Measurements from ENCODE around the gene HSPD1. TPM values are rescaled to one million over a fixed set of nuclear protein-coding genes. Genes with fewer than 3 reads are reported as not detected.

Gene HSPD1
- total and polyA plus RNA-seq, 10 of the 15 experiments (the other 5 are each of a cell fraction or from before 2014, with no cell fraction given) = 345 to 1,169 (median 695) TPM

DNA sequence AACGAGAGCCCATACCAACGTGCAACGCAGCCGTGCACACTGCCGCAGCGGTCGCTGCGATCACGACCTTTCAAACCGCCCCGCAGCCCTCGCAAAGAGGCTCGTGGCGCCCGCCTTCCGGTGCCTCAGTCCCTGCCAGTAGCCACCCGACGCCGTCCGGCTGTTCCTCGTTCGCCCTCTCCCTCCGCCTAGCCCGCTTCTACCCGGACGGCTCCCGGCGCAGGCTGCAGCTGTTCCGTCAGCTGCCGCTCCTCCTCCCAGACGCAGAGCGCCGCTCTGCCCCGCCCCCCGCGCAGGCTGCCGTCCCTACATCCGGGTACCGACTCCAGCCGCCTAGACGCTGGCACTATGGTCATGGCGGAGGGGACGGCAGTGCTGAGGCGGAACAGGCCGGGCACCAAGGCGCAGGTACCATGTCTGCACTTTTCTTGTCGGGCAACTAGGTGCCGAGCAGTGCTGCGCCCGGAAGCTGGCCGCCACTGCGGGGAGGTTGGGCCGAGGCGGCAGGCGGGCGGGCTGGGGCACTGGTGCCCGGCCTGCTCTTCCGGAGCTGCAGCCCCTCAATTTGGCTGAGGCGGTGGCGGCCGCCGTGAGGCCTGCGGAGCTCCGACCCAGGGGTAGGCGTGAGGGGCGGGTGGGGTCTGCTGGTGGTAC is 16.2 kb upstream of the HSPD1 start, which contains the start of gene MOB4 (continued):
- TF ChIP-seq, protein P1, sequence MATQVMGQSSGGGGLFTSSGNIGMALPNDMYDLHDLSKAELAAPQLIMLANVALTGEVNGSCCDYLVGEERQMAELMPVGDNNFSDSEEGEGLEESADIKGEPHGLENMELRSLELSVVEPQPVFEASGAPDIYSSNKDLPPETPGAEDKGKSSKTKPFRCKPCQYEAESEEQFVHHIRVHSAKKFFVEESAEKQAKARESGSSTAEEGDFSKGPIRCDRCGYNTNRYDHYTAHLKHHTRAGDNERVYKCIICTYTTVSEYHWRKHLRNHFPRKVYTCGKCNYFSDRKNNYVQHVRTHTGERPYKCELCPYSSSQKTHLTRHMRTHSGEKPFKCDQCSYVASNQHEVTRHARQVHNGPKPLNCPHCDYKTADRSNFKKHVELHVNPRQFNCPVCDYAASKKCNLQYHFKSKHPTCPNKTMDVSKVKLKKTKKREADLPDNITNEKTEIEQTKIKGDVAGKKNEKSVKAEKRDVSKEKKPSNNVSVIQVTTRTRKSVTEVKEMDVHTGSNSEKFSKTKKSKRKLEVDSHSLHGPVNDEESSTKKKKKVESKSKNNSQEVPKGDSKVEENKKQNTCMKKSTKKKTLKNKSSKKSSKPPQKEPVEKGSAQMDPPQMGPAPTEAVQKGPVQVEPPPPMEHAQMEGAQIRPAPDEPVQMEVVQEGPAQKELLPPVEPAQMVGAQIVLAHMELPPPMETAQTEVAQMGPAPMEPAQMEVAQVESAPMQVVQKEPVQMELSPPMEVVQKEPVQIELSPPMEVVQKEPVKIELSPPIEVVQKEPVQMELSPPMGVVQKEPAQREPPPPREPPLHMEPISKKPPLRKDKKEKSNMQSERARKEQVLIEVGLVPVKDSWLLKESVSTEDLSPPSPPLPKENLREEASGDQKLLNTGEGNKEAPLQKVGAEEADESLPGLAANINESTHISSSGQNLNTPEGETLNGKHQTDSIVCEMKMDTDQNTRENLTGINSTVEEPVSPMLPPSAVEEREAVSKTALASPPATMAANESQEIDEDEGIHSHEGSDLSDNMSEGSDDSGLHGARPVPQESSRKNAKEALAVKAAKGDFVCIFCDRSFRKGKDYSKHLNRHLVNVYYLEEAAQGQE (IDR thresholded peaks at IDR 0.05; ENCODE audit: low read depth, low read length) = 0 out of 2 replicates have a peak, but pooled peaks have one; percentile 33
- TF ChIP-seq, protein P2, sequence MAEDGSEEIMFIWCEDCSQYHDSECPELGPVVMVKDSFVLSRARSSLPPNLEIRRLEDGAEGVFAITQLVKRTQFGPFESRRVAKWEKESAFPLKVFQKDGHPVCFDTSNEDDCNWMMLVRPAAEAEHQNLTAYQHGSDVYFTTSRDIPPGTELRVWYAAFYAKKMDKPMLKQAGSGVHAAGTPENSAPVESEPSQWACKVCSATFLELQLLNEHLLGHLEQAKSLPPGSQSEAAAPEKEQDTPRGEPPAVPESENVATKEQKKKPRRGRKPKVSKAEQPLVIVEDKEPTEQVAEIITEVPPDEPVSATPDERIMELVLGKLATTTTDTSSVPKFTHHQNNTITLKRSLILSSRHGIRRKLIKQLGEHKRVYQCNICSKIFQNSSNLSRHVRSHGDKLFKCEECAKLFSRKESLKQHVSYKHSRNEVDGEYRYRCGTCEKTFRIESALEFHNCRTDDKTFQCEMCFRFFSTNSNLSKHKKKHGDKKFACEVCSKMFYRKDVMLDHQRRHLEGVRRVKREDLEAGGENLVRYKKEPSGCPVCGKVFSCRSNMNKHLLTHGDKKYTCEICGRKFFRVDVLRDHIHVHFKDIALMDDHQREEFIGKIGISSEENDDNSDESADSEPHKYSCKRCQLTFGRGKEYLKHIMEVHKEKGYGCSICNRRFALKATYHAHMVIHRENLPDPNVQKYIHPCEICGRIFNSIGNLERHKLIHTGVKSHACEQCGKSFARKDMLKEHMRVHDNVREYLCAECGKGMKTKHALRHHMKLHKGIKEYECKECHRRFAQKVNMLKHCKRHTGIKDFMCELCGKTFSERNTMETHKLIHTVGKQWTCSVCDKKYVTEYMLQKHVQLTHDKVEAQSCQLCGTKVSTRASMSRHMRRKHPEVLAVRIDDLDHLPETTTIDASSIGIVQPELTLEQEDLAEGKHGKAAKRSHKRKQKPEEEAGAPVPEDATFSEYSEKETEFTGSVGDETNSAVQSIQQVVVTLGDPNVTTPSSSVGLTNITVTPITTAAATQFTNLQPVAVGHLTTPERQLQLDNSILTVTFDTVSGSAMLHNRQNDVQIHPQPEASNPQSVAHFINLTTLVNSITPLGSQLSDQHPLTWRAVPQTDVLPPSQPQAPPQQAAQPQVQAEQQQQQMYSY (CRISPR knock-in tag; IDR thresholded peaks at IDR 0.05) = no peak
- TF ChIP-seq TCF7 (IDR thresholded peaks at IDR 0.05; ENCODE audit: borderline replicate concordance) = no peak
- TF ChIP-seq NR2C2 (IDR thresholded peaks at IDR 0.05; ENCODE audit: borderline replicate concordance, control insufficient read depth, insufficient read length, low read depth) = no peak
- TF ChIP-seq, protein P3, sequence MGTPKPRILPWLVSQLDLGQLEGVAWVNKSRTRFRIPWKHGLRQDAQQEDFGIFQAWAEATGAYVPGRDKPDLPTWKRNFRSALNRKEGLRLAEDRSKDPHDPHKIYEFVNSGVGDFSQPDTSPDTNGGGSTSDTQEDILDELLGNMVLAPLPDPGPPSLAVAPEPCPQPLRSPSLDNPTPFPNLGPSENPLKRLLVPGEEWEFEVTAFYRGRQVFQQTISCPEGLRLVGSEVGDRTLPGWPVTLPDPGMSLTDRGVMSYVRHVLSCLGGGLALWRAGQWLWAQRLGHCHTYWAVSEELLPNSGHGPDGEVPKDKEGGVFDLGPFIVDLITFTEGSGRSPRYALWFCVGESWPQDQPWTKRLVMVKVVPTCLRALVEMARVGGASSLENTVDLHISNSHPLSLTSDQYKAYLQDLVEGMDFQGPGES (IDR thresholded peaks at IDR 0.05) = peak; percentile 49; the same call in 1 of the 2 replicates
- no peak for TF ChIP-seq ZNF384 (IDR thresholded peaks at IDR 0.05; ENCODE audit: borderline replicate concordance, low read depth, low read length)
- TF ChIP-seq RB1 (IDR thresholded peaks at IDR 0.05; ENCODE audit: borderline replicate concordance) = peak; percentile 93; the same call in 1 of the 2 replicates
- TF ChIP-seq SPI1 (IDR thresholded peaks at IDR 0.05; ENCODE audit: borderline replicate concordance, insufficient read depth, low read depth, low read length) = peak; percentile 22; the same call in 1 of the 2 replicates
- TF ChIP-seq, protein P4, sequence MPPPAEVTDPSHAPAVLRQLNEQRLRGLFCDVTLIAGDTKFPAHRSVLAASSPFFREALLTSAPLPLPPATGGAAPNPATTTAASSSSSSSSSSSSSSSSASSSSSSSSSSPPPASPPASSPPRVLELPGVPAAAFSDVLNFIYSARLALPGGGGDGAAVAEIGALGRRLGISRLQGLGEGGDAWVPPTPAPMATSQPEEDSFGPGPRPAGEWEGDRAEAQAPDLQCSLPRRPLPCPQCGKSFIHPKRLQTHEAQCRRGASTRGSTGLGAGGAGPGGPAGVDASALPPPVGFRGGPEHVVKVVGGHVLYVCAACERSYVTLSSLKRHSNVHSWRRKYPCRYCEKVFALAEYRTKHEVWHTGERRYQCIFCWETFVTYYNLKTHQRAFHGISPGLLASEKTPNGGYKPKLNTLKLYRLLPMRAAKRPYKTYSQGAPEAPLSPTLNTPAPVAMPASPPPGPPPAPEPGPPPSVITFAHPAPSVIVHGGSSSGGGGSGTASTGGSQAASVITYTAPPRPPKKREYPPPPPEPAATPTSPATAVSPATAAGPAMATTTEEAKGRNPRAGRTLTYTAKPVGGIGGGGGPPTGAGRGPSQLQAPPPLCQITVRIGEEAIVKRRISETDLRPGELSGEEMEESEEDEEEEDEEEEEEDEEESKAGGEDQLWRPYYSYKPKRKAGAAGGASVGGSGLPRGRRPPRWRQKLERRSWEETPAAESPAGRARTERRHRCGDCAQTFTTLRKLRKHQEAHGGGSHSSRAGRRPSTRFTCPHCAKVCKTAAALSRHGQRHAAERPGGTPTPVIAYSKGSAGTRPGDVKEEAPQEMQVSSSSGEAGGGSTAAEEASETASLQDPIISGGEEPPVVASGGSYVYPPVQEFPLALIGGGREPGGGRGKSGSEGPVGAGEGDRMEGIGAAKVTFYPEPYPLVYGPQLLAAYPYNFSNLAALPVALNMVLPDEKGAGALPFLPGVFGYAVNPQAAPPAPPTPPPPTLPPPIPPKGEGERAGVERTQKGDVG (CRISPR knock-in tag; IDR thresholded peaks at IDR 0.05) = no peak
- 0 out of 4 replicates have a peak, but pooled peaks of 1 of the 2 experiments have one; percentile 15 for TF ChIP-seq CEBPB (IDR thresholded peaks at IDR 0.05; ENCODE audit: borderline replicate concordance in 1 of 2, low read depth in 2 of 2, low read length in 2 of 2)
- TF ChIP-seq EED (IDR thresholded peaks at IDR 0.05; ENCODE audit: low read depth) = peak; percentile 45
- TF ChIP-seq MEF2B (IDR thresholded peaks at IDR 0.05; ENCODE audit: partially characterized antibody, poor library complexity, severe bottlenecking) = peak; percentile 14
- TF ChIP-seq GATAD2B (conservative IDR thresholded peaks at IDR 0.05; ENCODE audit: low read depth) = peak; percentile 95; the same call in 1 of the 2 replicates
- TF ChIP-seq RBBP5 (conservative IDR thresholded peaks at IDR 0.05) = no peak
